Measurements from ENCODE around the gene INSYN1.
"Not testable (repeated sequence)": the region's sequence is repeated elsewhere in the genome, so short reads cannot be mapped to it uniquely, and the experiment has no call there.

The INSYN1 gene

GRCh38 chr15:73714695-73715301 lies 38.4 kb downstream of the INSYN1 start:
- Histone ChIP-seq H3K9me3 (ENCODE audit: control insufficient read depth, low read length) (no peaks in the 10 kb centered on the region), H3K4me3 (ENCODE audit: insufficient read depth, low read depth, low read length) (no peak overlapping the region), H3K27me3 (ENCODE audit: control insufficient read depth, insufficient read depth, low read length, poor library complexity, severe bottlenecking) (no peaks in the 10 kb centered on the region), H3K4me1 (ENCODE audit: control insufficient read depth, insufficient read depth, low read length) (no peaks in the 10 kb centered on the region), H3K27ac (ENCODE audit: insufficient read depth, low read depth, low read length, poor library complexity, severe bottlenecking) (no peak overlapping the region), H3K36me3 (ENCODE audit: control insufficient read depth, insufficient read depth, low read length) (peaks cover 15% of the 10 kb centered on the region)
- 97 to 99% methylated on average over 5 of the region's 5 CpGs for WGBS, 2 experiments

GRCh38 chr15:73712107-73712506 lies 41.0 kb downstream of the INSYN1 start:
- Histone ChIP-seq H3K4me3 (ENCODE audit: insufficient read depth, low read depth, low read length) (no peak overlapping the region), H3K9me3 (ENCODE audit: control insufficient read depth, low read length) (no peaks in the 10 kb centered on the region), H3K27me3 (ENCODE audit: control insufficient read depth, insufficient read depth, low read length, poor library complexity, severe bottlenecking) (no peaks in the 10 kb centered on the region), H3K4me1 (ENCODE audit: control insufficient read depth, insufficient read depth, low read length) (no peaks in the 10 kb centered on the region), H3K36me3 (ENCODE audit: control insufficient read depth, insufficient read depth, low read length) (peaks cover 33% of the 10 kb centered on the region), H3K27ac (ENCODE audit: insufficient read depth, low read depth, low read length, poor library complexity, severe bottlenecking) (no peak overlapping the region)

- peaks cover 39% of the 10 kb centered on the region for H3K36me3 ChIP-seq (ENCODE audit: control insufficient read depth, insufficient read depth, low read length)
- WGBS, 2 experiments = 92 to 94% methylated on average over 4 of the region's 4 CpGs
- no peaks in the 10 kb centered on the region for H3K27me3 ChIP-seq (ENCODE audit: control insufficient read depth, insufficient read depth, low read length, poor library complexity, severe bottlenecking)
- no peaks in the 10 kb centered on the region for H3K9me3 ChIP-seq (ENCODE audit: control insufficient read depth, low read length)
- no peak overlapping the region for H3K4me3 ChIP-seq (ENCODE audit: insufficient read depth, low read depth, low read length)
- no peaks in the 10 kb centered on the region for H3K4me1 ChIP-seq (ENCODE audit: control insufficient read depth, insufficient read depth, low read length)
- no peak overlapping the region for H3K27ac ChIP-seq (ENCODE audit: insufficient read depth, low read depth, low read length, poor library complexity, severe bottlenecking)
These were observed 41.6 kb downstream of the INSYN1 start for GRCh38 chr15:73711526-73711925.

GRCh38 chr15:73710321-73710720 lies 42.8 kb downstream of the INSYN1 start:
- H3K27me3 ChIP-seq (ENCODE audit: control insufficient read depth, insufficient read depth, low read length, poor library complexity, severe bottlenecking) = no peaks in the 10 kb centered on the region
- no peak overlapping the region for H3K27ac ChIP-seq (ENCODE audit: insufficient read depth, low read depth, low read length, poor library complexity, severe bottlenecking)
- 91 to 98% methylated on average over 5 of the region's 5 CpGs for WGBS, 2 experiments
- no peaks in the 10 kb centered on the region for H3K9me3 ChIP-seq (ENCODE audit: control insufficient read depth, low read length)
- H3K36me3 ChIP-seq (ENCODE audit: control insufficient read depth, insufficient read depth, low read length) = peaks cover 44% of the 10 kb centered on the region
- no peaks in the 10 kb centered on the region for H3K4me1 ChIP-seq (ENCODE audit: control insufficient read depth, insufficient read depth, low read length)
- no peak overlapping the region for H3K4me3 ChIP-seq (ENCODE audit: insufficient read depth, low read depth, low read length)

- peaks cover 44% of the 10 kb centered on the region for H3K36me3 ChIP-seq (ENCODE audit: control insufficient read depth, insufficient read depth, low read length)
- no peak overlapping the region for H3K4me3 ChIP-seq (ENCODE audit: insufficient read depth, low read depth, low read length)
- H3K27ac ChIP-seq (ENCODE audit: insufficient read depth, low read depth, low read length, poor library complexity, severe bottlenecking) = no peak overlapping the region
- H3K9me3 ChIP-seq (ENCODE audit: control insufficient read depth, low read length) = no peaks in the 10 kb centered on the region
- no peaks in the 10 kb centered on the region for H3K4me1 ChIP-seq (ENCODE audit: control insufficient read depth, insufficient read depth, low read length)
- WGBS, 2 experiments = 94 to 95% methylated on average over 4 of the region's 4 CpGs
- H3K27me3 ChIP-seq (ENCODE audit: control insufficient read depth, insufficient read depth, low read length, poor library complexity, severe bottlenecking) = no peaks in the 10 kb centered on the region
These were observed 43.5 kb downstream of the INSYN1 start for GRCh38 chr15:73709686-73710085.

DNA sequence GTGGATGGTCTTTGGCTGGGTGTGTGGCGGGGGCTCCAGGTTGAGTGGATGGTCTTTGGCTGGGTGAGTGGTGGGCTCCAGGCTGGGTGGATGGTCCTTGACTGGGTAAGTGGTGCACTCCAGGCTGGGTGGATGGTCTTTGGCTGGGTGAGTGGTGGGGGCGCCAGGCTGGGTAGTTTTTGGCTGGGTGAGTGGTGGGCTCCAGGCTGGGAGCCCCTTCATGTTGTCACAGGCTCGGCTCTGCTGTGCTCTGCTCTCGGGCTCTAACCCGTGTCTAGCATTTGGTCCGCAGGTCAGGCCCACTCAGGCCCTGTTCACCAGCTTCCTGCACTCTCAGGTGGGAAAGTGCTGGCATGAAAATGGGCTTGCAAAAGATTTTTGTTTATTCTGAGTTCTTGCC lies 43.9 kb downstream of the INSYN1 start:
- WGBS, 2 experiments = 93 to 96% methylated on average over 6 of the region's 6 CpGs
- Histone ChIP-seq H3K27ac (ENCODE audit: insufficient read depth, low read depth, low read length, poor library complexity, severe bottlenecking) (no peak overlapping the region), H3K36me3 (ENCODE audit: control insufficient read depth, insufficient read depth, low read length) (peaks cover 44% of the 10 kb centered on the region)

DNA sequence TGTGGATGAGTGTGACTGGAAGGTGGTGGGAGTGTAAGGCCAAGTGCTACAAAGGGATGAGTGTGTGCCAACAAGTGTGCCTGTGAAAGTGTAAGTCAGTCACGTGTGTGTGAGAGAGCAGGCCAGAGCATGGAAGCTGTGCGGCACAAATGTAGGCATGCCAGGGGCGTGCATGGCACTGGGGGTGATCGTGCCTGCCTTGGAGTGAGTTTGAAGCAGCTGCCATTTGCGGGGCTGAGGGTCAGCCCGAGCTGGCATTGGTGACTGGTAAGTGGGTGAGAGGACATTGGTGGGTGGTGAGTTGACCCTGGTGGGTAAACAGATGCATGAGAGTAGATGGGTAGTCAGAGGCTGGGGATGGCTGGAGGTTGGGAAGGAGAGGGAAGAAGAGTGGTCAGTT lies 44.5 kb downstream of the INSYN1 start:
- 95 to 97% methylated on average over 6 of the region's 6 CpGs for WGBS, 2 experiments
- Histone ChIP-seq H3K4me1 (ENCODE audit: control insufficient read depth, insufficient read depth, low read length) (no peaks in the 10 kb centered on the region), H3K27ac (ENCODE audit: insufficient read depth, low read depth, low read length, poor library complexity, severe bottlenecking) (no peak overlapping the region), H3K27me3 (ENCODE audit: control insufficient read depth, insufficient read depth, low read length, poor library complexity, severe bottlenecking) (no peaks in the 10 kb centered on the region), H3K4me3 (ENCODE audit: insufficient read depth, low read depth, low read length) (no peak overlapping the region), H3K36me3 (ENCODE audit: control insufficient read depth, insufficient read depth, low read length) (peaks cover 44% of the 10 kb centered on the region), H3K9me3 (ENCODE audit: control insufficient read depth, low read length) (no peaks in the 10 kb centered on the region)

More for the DNA sequence above, 43.9 kb downstream of the INSYN1 start:
- Histone ChIP-seq H3K27me3 (ENCODE audit: control insufficient read depth, insufficient read depth, low read length, poor library complexity, severe bottlenecking) (no peaks in the 10 kb centered on the region), H3K9me3 (ENCODE audit: control insufficient read depth, low read length) (no peaks in the 10 kb centered on the region), H3K4me1 (ENCODE audit: control insufficient read depth, insufficient read depth, low read length) (no peaks in the 10 kb centered on the region), H3K4me3 (ENCODE audit: insufficient read depth, low read depth, low read length) (no peak overlapping the region)

DNA sequence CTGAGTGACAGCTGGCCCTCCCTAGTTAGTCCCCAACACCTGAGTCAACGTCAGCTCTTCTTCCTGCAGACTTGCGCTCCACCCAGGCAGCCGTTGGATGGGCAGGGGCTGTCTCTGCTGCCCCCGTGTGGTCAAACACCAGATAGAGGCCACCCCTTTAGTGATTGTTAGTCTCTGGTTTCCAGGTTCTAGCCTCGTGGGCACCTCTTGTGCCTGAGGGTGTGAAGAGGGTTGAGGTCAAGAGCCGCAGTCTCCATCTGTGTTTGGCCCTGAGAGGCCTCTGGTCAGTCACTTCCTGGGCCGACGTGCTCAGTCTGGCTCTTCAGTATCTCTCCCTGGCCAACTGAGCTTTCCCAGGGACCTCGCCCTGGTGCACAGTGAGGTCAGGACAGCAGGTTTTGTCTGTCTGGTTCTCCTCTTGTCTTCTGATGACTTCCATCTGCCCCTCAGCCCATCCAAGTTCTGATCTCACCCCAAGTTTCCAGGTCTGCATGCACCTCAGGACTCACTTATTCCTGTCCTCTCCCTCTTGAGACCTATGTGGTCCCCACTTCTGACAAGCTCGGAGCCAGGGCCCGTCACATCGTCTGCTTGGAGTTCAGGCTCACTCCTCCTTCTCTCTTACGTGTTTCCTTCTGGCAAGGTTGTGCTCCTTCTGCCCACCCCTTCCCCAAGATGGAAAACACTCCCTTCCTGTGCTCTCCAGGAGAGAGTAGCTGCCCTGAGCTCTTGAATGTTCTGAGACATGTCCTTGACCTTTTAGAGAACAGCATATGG lies 48.1 kb downstream of the INSYN1 start:
- peaks cover 30% of the 10 kb centered on the region for H3K36me3 ChIP-seq (ENCODE audit: control insufficient read depth, insufficient read depth, low read length)
- H3K27ac ChIP-seq (ENCODE audit: insufficient read depth, low read depth, low read length, poor library complexity, severe bottlenecking) = no peak overlapping the region
- H3K9me3 ChIP-seq (ENCODE audit: control insufficient read depth, low read length) = no peaks in the 10 kb centered on the region
- no peak overlapping the region for H3K4me3 ChIP-seq (ENCODE audit: insufficient read depth, low read depth, low read length)
- 72 to 73% methylated on average over 13 of the region's 13 CpGs for WGBS, 2 experiments
- no peaks in the 10 kb centered on the region for H3K27me3 ChIP-seq (ENCODE audit: control insufficient read depth, insufficient read depth, low read length, poor library complexity, severe bottlenecking)
- no peaks in the 10 kb centered on the region for H3K4me1 ChIP-seq (ENCODE audit: control insufficient read depth, insufficient read depth, low read length)

DNA sequence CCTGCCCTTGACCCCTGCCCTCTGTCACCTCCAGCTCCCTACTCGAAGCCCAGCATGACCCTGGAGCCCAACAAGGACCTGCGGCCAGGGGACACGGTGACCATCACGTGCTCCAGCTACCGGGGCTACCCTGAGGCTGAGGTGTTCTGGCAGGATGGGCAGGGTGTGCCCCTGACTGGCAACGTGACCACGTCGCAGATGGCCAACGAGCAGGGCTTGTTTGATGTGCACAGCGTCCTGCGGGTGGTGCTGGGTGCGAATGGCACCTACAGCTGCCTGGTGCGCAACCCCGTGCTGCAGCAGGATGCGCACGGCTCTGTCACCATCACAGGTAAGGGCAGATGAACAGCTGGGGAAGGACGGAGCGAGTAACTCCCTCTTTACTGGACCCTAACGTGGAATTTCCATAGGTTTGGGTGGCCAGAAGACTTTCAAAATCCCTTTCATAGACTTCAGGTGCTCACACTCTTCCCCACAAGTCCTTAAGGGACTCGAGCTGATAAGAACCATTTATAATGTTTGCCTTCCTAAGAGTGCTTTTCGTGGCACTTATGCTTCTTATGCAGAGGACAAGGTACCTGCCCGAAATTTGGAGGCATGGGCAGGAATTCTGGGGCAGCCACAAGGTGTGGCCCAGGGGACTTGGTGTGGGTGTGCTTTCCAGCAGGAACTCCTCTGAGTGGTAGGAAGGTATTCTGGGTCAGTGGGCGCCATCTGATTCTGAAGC lies 48.8 kb downstream of the INSYN1 start:
- peaks cover 24% of the 10 kb centered on the region for H3K36me3 ChIP-seq (ENCODE audit: control insufficient read depth, insufficient read depth, low read length)
- H3K4me1 ChIP-seq (ENCODE audit: control insufficient read depth, insufficient read depth, low read length); H3K4me3 ChIP-seq (ENCODE audit: insufficient read depth, low read depth, low read length); H3K27ac ChIP-seq (ENCODE audit: insufficient read depth, low read depth, low read length, poor library complexity, severe bottlenecking); H3K27me3 ChIP-seq (ENCODE audit: control insufficient read depth, insufficient read depth, low read length, poor library complexity, severe bottlenecking); H3K9me3 ChIP-seq (ENCODE audit: control insufficient read depth, low read length): not testable (repeated sequence)
- 93 to 94% methylated on average over 22 to 23 of the region's 23 CpGs for WGBS, 2 experiments

DNA sequence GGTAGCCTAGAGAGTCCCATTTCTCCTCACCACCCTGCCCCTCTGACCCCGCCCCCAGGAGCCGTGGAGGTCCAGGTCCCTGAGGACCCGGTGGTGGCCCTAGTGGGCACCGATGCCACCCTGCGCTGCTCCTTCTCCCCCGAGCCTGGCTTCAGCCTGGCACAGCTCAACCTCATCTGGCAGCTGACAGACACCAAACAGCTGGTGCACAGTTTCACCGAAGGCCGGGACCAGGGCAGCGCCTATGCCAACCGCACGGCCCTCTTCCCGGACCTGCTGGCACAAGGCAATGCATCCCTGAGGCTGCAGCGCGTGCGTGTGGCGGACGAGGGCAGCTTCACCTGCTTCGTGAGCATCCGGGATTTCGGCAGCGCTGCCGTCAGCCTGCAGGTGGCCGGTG lies 49.5 kb downstream of the INSYN1 start:
- WGBS, 2 experiments = 94 to 95% methylated on average over 23 of the region's 23 CpGs
- not testable (repeated sequence) for H3K27me3 ChIP-seq (ENCODE audit: control insufficient read depth, insufficient read depth, low read length, poor library complexity, severe bottlenecking)
- peaks cover 19% of the 10 kb centered on the region for H3K36me3 ChIP-seq (ENCODE audit: control insufficient read depth, insufficient read depth, low read length)

More for the DNA sequence above, 49.5 kb downstream of the INSYN1 start:
- H3K4me3 ChIP-seq (ENCODE audit: insufficient read depth, low read depth, low read length); H3K9me3 ChIP-seq (ENCODE audit: control insufficient read depth, low read length); H3K27ac ChIP-seq (ENCODE audit: insufficient read depth, low read depth, low read length, poor library complexity, severe bottlenecking); H3K4me1 ChIP-seq (ENCODE audit: control insufficient read depth, insufficient read depth, low read length): not testable (repeated sequence)

All from ectodermal cell (in vitro differentiated cells).